Stomach (tissue), 9 donors: Measurements from ENCODE around the gene SLC18A3. TPM values are rescaled to one million over a fixed set of nuclear protein-coding genes. Genes with fewer than 3 reads are reported as not detected.

Experiments used
- DNase-seq, 2 donors: peaks; one replicate each; pipeline versions ENCODE4 v3.0.0 to v3.0.0-alpha.2; 2013 to 2019
- H3K27ac ChIP-seq, 5 donors: fragments of 200-600 bp in 4 of 5; sonication (generic) in 4 of 5; one replicate each; pipeline ENCODE4 v1.5.1; 2013 to 2019; ENCODE audit warnings: mild to moderate bottlenecking in 1 of 5, moderate library complexity in 1 of 5
- H3K27me3 ChIP-seq, 3 donors: fragments of 200-600 bp; sonication (generic); one replicate each; pipeline ENCODE4 v1.5.1; 2017 to 2019; ENCODE audit warnings: mixed run types in 1 of 3
- H3K36me3 ChIP-seq, 4 donors: fragments of 200-600 bp; sonication (generic); 1 replicate in 3 of 4; 2 replicates in 1 of 4; pipeline ENCODE4 v1.5.1; 2016 to 2019
- H3K4me1 ChIP-seq, 4 donors: fragments of 200-600 bp; sonication (generic); one replicate each; pipeline ENCODE4 v1.5.1; 2016 to 2019
- H3K4me3 ChIP-seq, 4 donors: fragments of 200-600 bp; sonication (generic) in 3 of 4; one replicate each; pipeline ENCODE4 v1.5.1; 2016 to 2019; ENCODE audit warnings: mild to moderate bottlenecking in 1 of 4
- H3K9me3 ChIP-seq, 4 donors: fragments of 200-600 bp; sonication (generic); one replicate each; pipeline ENCODE4 v1.5.1; 2016 to 2019
- EP300 ChIP-seq: sonication (generic); formaldehyde crosslinking; IDR thresholded peaks from one replicate; pipeline ENCODE4 v1.6.1; 2017; ENCODE audit warnings: antibody characterized with exemption
- POLR2A ChIP-seq, 4 donors: fragments of 450-650 bp; IDR thresholded peaks; one replicate each; pipeline ENCODE4 v1.6.1; 2016; ENCODE audit warnings: antibody characterized with exemption in 4 of 4, control low read depth in 2 of 4, mild to moderate bottlenecking in 1 of 4, moderate library complexity in 1 of 4
- POLR2AphosphoS5 ChIP-seq, 3 donors: sonication (generic); formaldehyde crosslinking; IDR thresholded peaks; one replicate each; pipeline ENCODE4 v1.6.1; 2016; ENCODE audit warnings: antibody characterized with exemption in 3 of 3
- WGBS, 5 donors: extraction: QIAGEN DNeasy Blood & Tissue Kit in 3 of 5; methylation state at CpG; one replicate each; pipeline versions ENCODE4 v1.1.5 to v1.1.7; 2013 to 2018; 5-methylcytosine and 5-hydroxymethylcytosine counted together
- intact Hi-C: fragments of 100-400 bp; cut with DNase I; formaldehyde crosslinking; loops from one replicate; pipeline ENCODE4 v1.15.1; 2023; ENCODE audit warnings: low total_unique reads
- polyA plus RNA-seq, 3 donors: library from polyadenylated mRNA; stranded (reverse); fragments of 200-250 nt; gene quantifications; one replicate each; pipeline ENCODE4 v1.2.3, GENCODE V29; 2013
- total RNA-seq, 5 donors: library from RNA; depleted of rRNA; stranded (reverse); fragments of >200 nt; gene quantifications; one replicate each; pipeline versions ENCODE4 v1.1.0 to v1.2.3, GENCODE V29; 2014 to 2016
- TF ChIP-seq, protein P1 (sequence below), 7 experiments: fragments of 450-650 bp in 4 of 7; fragments of 200-600 bp in 3 of 7; sonication (generic) in 3 of 7; IDR thresholded peaks; one replicate each; pipeline ENCODE4 v1.5.1; 2016 to 2019; ENCODE audit warnings: antibody characterized with exemption in 7 of 7, control low read depth in 2 of 7, mild to moderate bottlenecking in 1 of 7
- donor health status: healthy with polysubstance abuse.
- donor health status: Bipolar disorder and iron deficiency.
- donor health status: healthy.

SLC18A3 gene
- total and polyA plus RNA-seq, 8 donors = 0.20 to 0.73 TPM; not detected in 6

DNA sequence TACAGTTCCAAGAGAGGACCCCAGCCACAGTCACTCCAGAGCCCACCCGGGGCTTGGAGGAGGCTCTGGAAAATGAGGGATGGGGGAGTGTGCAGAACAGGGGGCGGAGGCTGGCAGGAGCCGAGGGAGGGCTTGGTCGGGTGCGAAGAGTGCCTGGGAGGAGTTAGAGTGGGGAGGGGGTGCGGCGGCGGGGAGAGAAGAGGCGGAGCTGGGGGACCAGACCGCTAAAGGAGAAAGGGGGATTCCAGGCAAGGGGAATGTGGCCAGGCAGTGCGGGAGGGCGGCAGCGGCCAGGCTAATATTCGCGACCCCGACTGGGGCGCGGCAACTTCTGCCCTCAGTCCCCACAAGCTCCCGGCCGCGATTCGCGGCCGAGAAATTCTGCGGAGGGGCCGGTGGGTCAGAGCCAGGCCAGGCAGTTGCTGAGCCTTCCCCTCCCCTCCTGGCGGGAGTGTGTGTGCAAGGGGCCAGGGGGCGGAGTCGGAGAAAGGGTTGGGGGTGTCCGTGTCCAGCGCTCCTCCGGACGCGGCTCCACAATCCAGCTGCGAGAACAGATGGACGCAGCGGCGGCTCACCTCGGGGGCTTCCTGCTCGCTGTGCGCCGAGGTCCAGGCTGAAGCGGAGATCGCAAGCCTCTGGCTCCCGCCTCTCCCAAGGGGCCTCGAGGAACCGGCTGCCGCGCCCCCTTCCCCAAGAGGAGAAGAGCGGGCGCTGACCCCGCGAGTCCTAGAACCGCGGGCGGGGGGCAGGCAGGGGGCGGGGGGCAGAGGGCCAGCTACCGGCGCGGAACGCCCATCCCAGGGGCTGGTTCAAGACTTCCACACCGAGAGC, 612 bp upstream of the SLC18A3 start:
- intact Hi-C loops = no loop called here

DNA sequence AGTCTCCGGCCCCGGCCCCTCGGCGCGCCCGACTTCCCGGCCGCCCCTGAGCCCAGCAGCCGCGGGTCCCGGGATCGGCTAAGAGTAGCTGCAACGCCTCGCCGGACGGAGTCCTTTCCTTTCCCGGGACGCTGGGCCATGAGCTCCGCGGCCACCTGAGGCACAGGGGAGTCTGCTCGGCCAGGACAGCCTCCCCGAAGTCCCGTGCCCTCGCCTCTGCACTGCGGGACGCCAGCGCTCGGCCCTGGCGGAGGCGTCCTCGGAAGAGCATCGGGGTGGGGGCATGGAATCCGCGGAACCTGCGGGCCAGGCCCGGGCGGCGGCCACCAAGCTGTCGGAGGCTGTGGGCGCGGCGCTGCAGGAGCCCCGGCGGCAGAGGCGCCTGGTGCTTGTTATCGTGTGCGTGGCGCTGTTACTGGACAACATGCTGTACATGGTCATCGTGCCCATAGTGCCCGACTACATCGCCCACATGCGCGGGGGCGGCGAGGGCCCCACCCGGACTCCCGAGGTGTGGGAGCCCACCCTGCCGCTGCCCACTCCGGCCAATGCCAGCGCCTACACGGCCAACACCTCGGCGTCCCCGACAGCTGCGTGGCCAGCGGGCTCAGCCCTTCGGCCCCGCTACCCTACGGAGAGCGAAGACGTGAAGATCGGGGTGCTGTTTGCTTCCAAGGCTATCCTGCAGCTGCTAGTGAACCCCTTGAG, 502 bp downstream of the SLC18A3 start:
- TF ChIP-seq EP300 = no peak
- TF ChIP-seq, protein P1, sequence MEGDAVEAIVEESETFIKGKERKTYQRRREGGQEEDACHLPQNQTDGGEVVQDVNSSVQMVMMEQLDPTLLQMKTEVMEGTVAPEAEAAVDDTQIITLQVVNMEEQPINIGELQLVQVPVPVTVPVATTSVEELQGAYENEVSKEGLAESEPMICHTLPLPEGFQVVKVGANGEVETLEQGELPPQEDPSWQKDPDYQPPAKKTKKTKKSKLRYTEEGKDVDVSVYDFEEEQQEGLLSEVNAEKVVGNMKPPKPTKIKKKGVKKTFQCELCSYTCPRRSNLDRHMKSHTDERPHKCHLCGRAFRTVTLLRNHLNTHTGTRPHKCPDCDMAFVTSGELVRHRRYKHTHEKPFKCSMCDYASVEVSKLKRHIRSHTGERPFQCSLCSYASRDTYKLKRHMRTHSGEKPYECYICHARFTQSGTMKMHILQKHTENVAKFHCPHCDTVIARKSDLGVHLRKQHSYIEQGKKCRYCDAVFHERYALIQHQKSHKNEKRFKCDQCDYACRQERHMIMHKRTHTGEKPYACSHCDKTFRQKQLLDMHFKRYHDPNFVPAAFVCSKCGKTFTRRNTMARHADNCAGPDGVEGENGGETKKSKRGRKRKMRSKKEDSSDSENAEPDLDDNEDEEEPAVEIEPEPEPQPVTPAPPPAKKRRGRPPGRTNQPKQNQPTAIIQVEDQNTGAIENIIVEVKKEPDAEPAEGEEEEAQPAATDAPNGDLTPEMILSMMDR (IDR thresholded peaks at IDR 0.05) = no peak
- TF ChIP-seq POLR2A (IDR thresholded peaks at IDR 0.05) = no peak
- TF ChIP-seq POLR2AphosphoS5 (IDR thresholded peaks at IDR 0.05) = no peak
- Histone ChIP-seq H3K36me3 (no peaks in the 10 kb centered on the region), H3K4me3 (peak overlapping the region in 3 of 4 donors; percentile 12 to 32 (median 12)), H3K27me3 (peaks cover 50 to 100% (median 94%) of the 10 kb centered on the region in 3 donors), H3K4me1 (peaks cover 13 to 65% (median 30%) of the 10 kb centered on the region in 4 donors), H3K9me3 (peaks cover 0 to 11% (median 0%) of the 10 kb centered on the region in 4 donors), H3K27ac (no peak overlapping the region)
- DNase-seq = no peak
- intact Hi-C loops = no loop called here
- 3 to 7% (median 6%) methylated on average over 45 to 72 of the region's 72 CpGs; no CpG with 5 or more reads in 1 of the 5 donors for WGBS, 5 donors

More for the DNA sequence above, 612 bp upstream of the SLC18A3 start:
- Histone ChIP-seq H3K4me3 (peak overlapping the region in 3 of 4 donors; percentile 12 to 32 (median 12)), H3K36me3 (no peaks in the 10 kb centered on the region), H3K4me1 (peaks cover 13 to 62% (median 29%) of the 10 kb centered on the region in 4 donors), H3K27ac (no peak overlapping the region), H3K9me3 (peaks cover 0 to 11% (median 2%) of the 10 kb centered on the region in 4 donors), H3K27me3 (peaks cover 46 to 98% (median 83%) of the 10 kb centered on the region in 3 donors)
- DNase-seq = peak in 1 of 2 donors; percentile 51
- no peak for TF ChIP-seq POLR2A (IDR thresholded peaks at IDR 0.05)
- TF ChIP-seq EP300 = no peak
- TF ChIP-seq, protein P1 (IDR thresholded peaks at IDR 0.05) = no peak
- TF ChIP-seq POLR2AphosphoS5 (IDR thresholded peaks at IDR 0.05) = no peak
- 2 to 5% (median 3%) methylated on average over 41 to 62 of the region's 62 CpGs for WGBS, 5 donors

DNA sequence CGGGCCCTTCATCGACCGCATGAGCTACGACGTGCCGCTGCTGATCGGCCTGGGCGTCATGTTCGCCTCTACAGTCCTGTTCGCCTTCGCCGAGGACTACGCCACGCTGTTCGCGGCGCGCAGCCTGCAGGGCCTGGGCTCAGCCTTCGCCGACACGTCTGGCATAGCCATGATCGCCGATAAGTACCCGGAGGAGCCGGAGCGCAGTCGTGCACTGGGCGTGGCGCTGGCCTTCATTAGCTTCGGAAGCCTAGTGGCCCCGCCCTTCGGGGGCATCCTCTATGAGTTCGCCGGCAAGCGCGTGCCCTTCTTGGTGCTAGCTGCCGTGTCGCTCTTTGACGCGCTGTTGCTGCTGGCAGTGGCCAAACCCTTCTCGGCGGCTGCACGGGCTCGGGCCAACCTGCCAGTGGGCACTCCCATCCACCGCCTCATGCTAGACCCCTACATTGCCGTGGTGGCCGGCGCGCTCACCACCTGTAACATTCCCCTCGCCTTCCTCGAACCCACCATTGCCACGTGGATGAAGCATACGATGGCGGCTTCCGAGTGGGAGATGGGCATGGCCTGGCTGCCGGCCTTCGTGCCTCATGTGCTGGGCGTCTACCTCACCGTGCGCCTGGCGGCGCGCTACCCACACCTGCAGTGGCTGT, 1.2 kb downstream of the SLC18A3 start:
- peak in 1 of 2 donors; percentile 35 for DNase-seq
- Histone ChIP-seq H3K9me3 (peaks cover 0 to 11% (median 0%) of the 10 kb centered on the region in 4 donors), H3K27ac (no peak overlapping the region), H3K36me3 (no peaks in the 10 kb centered on the region), H3K27me3 (peaks cover 50 to 100% (median 96%) of the 10 kb centered on the region in 3 donors), H3K4me3 (peak overlapping the region in 1 of 4 donors; percentile 12), H3K4me1 (peaks cover 13 to 65% (median 30%) of the 10 kb centered on the region in 4 donors)
- WGBS, 5 donors = 7 to 19% (median 8%) methylated on average over 36 to 63 of the region's 63 CpGs
- intact Hi-C loops = no loop called here
- TF ChIP-seq EP300 (no peak), POLR2AphosphoS5 (IDR thresholded peaks at IDR 0.05) (no peak), POLR2A (IDR thresholded peaks at IDR 0.05) (no peak)
- TF ChIP-seq, protein P1 (IDR thresholded peaks at IDR 0.05) = no peak
